Measurements from ENCODE around the gene MARCHF10.
A peak's percentile ranks its signal among the peaks of the same experiment; 100 is the strongest.
"Not testable (repeated sequence)": the region's sequence is repeated elsewhere in the genome, so short reads cannot be mapped to it uniquely, and the experiment has no call there.

MARCHF10 gene

DNA sequence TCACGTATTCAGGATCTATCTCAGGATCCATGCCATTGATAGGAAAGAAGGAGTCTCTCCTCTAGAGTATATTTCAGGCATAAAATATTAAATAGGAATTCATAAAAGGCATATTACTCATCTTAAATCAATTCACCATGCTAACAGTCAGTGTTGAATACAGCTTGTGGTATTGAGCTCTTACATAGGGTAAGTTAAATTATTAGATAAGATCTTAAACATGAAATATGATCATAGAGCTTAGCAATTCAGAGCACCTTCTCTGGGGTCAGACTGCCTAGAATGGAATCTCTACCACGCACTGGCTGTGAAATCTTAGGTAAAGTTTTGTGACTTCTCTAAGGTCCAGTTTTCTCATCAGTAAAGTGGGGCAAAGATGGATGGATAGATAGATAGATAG lies 20.7 kb downstream of the MARCHF10 start:
- DNase-seq = no peak

DNA sequence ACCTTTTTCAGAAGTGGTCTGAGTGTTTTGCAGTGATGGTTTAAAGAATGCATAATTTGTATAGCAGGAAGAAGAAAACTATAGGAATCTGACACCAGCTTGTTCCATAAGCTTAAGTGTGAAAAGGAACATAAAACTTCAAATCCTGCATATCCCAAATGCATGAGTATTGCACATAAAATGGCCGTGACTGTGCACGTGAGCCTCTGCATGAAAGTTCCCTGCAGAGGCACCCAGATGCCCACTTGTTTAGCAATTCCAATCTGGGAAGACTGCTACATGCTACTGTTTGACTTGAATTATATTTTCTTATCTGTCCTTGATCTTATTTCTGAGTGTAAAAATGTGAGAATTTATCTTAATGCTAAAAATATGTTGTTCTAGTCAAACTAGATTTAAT lies 21.5 kb downstream of the MARCHF10 start:
- DNase-seq = no peak

DNA sequence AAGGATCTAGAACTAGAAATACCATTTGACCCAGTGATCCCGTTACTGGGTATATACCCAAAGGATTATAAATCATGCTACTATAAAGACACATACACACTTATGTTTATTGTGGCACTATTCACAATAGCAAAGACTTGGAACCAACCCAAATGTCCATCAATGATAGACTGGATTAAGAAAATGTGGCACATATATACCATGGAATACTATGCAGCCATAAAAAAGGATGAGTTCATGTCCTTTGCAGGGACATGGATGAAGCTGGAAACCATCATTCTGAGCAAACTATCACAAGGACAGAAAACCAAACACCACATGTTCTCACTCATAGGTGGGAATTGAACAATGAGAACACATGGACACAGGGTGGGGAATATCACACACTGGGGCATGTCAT lies 22.1 kb downstream of the MARCHF10 start:
- DNase-seq = not testable (repeated sequence)

DNA sequence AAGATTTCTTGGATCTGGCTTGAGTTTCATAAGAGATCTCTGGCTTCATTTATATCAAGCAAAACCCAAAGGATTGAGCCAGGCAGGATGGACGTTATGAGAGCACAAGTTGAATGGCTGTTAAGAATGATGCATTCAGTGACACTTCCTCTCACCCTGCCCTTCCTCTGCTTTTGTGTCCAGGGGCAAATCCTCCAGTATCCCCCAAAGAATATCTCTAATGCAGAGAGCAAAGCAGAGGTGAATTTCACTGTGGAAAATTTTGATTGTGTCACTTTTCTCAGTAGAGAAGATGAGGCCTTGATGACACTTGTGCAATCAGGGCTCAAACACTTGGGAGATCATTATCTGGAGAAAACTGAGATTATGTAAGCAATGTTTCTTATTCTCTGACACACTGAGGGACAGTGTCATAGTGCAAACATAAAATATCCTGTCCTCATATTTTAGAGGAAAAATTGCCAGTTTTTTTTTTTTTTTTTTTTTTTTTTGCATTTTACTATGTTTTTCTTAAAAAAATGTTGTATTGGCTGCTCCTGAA lies 25.3 kb downstream of the MARCHF10 start:
- no peak for DNase-seq

DNA sequence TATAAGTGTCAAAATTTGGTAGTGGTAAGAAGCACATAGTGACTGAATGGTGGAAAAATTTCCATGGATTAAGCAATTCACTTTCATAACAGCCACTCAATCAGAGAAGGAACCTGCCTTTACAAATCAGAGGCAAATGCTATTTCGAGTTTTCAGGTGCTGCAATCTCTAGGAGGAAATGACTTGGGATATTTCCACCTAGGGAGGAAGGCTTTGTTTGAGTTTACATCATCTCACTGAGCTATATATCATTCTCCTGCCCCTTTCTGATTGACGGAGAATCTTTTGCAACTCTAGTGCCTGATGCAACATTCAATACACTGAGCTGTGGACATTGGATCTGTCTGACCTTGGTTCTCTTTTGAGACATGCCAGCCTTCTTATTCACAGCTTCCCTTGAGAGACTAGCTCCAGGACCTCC lies 26.3 kb downstream of the MARCHF10 start:
- DNase-seq = no peak

DNA sequence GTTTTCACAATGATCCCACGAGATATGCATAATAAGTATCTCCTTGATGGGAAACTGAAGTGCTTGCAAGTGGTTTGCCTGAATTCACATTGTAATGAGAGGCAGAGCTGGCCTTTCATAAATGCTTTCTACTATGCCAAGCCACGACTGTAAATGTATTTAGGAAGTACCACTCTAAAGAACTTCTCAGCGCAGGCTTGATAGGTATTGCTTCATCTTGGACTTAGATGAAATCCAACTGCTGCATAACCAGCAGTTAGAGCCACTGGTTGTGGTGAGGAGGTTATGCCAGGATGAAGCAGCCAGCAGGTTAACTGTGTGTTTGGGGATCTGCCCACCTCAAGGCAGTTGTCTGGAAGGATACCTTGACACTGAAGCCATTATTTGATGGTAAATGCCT lies 26.8 kb downstream of the MARCHF10 start:
- no peak for DNase-seq

DNA sequence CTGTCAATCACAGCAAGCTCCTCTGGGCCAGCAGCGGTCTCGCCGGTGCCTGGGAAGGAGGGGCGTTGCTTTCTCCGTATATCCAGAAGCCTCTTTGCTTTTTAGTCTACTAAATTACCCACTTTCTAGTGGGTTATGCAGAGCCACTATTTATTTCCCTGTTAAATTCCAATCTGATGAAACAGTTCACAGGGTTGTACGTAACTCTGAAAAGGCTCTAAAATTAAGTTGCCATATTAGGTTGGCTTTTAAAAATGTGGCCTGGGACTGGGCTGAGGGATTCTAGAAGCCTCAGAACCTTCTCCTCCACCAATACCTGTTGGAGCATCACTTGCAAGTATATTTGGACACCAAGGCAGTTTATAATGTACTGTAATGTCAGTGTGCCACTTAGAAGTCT lies 27.2 kb downstream of the MARCHF10 start:
- DNase-seq = no peak

DNA sequence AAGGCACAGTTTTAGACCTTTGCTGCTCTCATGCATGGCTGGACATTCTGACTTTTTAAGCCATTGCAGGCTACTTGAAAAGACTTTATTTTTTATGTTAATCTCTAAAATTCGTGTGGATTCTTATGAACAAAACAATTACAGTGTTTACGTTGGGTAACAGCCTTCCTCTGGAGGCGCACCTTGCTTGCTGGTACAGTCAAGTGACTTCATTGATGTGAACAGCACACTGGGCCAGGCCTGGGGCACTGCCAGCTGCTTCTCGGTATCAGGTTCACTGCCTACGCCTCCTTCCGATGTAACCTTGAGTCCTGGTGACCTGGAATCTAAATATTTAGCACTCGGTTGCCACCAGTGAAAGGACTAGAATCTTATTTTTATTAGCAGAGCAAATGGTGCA lies 27.8 kb downstream of the MARCHF10 start:
- DNase-seq = no peak

DNA sequence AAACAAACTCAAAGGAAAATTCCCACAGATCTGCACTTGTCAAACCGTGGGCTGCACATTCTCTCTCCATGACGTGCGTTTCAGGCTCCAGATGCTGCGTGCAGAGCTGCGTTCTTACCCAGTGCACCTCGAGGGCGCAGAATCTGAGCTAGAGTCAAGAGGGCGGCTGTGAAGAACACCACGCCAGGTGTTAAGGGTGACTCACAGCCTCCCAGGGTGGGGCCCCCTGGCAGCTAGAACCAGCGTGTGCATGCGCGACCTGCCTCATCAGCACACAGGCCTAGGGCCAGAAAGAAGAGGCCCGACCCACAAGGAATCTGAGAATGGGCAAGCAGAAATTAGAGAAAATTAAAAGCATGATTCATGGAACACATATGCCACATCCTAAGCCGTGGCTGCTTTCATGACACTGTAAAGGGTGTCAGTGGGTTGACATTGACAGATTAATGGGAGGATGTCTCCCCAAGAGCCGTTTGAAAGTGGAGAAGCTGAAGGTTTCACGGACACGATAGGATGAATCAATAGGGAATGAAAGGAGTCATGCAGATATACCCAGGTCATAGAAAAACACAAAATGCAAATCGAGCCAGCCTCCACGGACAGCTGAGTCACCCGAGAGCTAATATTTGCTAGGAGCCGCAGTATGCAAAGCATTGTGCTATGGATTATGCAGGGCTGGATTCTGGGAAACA lies 29.0 kb downstream of the MARCHF10 start:
- peak in 1 of 5 experiments; percentile 30 for DNase-seq

DNA sequence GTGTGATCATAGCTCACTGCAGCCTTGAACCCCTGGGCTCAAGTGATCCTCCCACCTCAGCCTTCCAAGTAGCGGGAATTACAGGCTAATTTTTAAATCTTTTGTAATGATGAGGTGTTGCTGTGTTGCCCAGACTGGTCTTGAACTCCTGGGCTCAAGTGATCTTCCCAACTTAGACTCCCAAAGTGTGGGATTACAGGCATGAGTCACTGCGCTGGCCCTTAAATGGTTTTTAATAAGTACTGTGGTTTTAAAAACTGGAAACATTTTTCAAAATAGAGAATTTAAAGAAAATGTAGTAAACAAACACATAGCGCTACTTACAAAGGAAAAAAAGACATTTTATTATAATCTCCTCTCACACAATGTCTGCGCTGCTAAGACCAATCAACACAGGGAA lies 32.2 kb downstream of the MARCHF10 start:
- DNase-seq = no peak

DNA sequence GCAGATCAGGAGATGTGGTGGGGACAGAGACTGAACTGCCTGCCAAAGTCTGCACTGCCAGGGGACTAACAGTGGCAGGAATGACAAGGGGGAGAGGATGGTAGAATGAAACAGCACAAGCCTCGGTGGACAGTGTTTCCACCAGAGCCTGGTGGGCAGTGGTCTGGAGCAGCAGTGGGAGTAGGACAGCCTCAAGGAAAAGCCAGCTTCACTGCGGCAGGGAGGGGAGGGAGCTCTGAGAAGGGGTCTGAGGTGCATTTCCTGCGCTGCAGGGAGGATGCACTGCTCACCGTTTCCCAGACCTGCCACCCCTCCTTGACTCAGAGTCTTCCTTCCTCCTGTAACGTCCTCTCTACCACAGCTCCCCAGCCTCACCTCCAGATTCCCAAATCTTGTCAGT lies 33.8 kb downstream of the MARCHF10 start:
- no peak for DNase-seq

DNA sequence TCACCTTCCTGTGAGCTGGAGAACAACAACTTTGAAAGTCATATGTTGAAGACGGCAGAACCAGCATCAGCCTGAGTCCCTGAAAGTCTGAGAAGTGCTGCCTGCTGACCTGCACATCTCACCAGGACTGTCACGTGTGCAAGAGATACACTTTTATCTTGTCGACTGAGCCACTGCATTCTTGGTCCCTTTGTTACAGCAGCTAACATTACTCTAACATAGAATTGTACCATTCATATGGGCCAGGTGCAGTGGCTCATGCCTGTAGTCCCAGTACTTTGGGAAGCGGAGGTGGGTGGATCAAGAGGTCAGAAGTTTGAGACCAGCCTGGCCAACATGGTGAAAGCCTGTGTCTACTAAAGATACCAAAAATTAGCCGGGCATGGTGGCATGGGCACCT lies 40.1 kb downstream of the MARCHF10 start:
- no peak for DNase-seq

DNA sequence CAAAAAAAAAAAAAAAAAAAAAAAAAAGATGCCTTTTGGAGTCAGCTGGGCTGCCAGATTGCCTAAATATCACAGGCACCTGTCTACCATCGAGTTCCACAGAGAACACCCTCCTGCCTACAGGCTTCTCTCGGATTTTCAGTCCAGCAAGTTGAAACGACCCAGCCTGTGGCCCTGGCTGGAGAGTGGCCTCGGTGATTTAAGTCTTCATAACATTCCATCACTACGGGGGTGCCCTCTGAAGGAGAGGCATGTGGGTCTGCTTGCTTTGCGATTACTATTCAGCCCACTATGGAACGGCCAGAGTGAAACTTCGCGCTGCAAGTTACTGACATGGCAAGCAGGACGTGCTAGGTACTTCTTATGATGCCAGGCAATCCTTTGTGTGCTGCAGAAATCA lies 42.8 kb downstream of the MARCHF10 start:
- no peak for DNase-seq

DNA sequence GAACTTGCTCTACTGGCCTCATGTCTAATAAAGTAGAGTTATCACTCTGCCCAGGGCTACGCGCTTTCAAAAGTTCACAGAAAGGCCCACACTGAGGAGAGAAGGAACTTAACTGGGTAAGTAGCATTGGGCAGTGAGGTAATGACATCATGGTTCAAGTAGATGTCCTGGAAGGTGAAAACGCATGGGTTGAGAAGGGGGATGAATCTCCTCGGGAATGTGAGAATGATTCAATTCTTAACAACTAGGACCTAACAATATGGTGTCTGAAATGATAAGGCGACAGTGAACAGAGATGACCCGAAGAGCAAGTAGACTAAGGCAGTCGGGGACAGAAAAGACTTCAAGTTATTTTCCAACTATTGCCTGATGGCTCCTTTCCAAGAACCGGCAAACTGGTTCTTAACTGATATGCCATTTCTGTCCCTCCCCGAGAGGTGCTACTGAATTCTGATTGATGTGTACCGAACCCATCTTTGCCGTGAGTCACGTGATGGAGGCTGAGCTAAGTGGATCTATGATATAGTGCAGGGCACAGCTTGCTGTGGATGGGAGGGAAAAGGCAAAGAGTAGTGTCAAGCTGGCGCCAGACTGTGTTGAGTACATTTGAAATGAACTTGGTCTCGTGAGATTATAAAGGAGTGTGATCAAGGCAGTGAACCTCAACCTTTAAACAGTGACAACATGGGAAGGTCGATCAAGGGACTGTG lies 44.1 kb downstream of the MARCHF10 start:
- no peak for DNase-seq

DNA sequence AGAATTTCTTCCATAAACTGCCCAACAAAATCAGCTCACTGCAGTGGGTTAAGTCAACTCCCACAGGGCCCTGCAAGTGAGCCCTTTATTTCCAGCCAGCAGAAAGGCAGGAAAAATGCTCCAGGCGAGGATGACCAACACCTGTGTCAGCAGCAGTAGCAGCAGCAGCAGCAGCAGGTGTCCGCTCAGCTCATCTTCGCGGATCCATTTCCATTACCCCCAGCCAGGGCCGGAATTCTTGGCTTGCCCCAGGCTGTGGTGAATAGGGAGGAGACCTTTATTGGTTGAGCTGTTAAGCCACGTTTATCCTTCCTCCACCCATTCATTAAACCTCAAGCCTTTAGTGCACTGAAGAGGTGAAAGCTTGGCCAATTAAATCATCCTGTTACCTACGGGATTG lies 46.2 kb downstream of the MARCHF10 start:
- DNase-seq = no peak

DNA sequence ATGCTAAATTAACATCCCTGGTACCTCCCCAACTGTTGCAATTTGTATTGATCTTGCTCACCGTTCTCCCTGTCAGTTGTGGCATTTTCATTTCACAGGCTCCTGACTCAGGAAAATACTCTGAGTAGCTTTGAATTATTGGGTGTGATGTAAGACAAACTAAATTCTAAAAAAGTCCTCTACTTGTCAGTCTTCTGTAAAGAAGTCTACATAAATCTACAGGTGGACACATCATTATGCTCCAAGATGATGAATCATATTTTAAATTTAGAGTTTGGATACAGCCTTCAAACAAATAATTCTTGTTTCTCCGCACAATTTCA lies 47.2 kb downstream of the MARCHF10 start:
- no peak for DNase-seq

DNA sequence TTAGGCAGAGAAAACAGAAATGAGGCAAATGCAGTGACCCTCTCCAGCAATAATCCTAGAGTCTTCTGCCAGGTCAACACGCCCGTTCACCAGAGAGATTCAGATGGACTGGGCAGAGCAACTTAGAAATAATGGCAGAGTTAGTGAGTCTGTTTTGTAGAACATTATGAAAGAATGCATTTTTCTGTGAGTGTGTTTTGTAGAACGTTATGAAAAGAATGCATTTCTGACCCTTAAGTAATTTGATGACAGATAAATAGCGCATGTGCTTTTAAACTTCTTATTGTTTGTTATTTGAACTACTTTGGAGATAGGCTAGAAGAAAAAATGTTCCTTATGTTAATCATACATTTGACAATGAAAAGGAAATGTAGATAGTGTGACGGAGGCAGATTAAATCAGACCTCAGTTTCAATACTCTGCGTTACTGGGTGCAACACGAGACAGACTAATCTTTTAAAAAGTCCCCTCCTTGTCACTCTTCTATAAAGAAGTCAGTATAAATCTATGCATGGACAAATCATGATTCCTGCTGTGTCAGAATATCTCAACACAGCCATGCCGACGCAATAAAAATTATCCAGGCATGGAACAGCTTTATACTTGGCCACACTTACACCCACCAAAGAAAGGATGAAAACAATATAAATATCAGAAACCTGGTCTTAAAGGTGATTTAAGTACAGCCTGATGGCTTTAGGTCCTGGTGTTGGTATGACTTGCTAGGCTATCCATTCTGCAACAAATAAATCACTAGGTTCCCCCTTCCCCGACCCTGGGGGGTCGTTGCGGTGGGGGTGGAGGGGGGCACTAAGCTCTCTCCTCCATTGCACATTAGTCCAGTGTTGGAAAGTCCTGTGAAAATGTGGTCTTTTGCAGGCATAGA lies 47.8 kb downstream of the MARCHF10 start:
- DNase-seq = no peak

DNA sequence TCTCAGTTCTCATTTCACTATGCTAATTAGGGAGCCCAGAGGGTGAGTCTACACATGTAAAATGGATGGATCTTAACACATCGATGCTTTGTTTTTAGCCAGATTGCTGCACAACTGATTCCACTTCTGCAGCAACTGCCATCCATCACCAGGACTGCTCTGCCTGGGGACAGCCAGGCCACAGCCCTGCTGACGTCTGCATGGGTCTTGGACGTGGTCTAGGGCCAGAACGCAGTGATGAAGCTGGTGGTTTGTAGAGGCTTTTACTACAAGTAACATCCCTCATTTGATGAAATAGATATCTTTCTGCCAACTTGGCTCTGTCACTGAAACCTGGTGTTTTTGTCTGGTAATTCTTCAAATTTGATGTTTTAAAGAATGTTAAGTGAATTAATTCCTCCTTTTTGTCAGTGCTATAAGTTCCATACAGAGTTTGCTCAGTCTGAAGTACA lies 50.6 kb downstream of the MARCHF10 start:
- no peak for DNase-seq

DNA sequence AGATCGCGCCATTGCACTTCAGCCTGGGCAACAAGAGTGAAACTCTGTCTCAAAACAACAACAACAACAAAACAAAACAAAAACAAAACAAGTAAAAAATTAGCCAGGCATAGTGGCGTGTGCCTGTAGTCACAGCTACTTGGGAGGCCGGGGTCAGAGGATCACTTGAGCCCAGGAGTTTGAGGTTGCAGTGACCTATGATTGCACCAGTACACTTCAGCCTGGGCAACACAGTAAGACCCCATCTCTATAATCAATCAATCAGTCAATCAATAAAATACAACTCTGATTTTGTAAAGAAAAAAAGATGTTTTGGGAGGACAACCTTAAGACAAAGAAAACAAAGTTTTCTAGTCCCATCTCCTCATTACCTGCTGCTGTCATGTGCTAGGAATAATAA lies 51.9 kb downstream of the MARCHF10 start:
- no peak for DNase-seq

DNA sequence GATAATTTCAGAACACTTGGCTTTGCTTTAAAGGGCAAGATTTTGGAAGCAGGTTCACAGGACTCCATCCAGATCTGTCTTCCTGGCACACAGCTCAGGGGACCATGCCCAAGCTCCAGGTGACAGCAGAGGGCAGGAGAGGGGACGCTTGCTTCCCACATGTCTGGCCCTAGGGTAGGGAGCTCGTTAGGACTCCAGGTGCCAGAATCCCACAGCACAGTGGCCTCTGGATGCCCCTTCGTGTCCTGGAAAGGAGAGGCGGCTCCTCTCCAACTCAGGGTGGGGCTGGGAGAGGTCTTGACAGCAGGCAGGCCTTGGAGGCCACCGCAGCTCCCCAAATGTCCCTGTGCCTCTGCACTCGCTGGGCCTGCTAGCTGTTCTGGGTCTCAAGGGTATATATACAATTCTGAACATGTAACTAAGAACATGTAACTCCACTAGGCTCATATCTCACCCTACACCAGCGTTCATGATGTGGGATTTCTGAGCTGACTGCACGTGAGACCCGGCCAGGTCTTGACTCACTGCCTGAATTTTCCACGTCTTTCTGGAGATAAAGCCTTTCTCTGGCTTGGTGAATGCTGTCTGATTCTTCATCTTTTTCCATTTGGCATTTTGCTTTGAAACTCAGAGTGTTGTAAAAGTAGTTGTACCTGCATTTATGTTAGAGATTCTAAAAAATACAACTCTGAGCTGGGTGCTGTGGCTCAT lies 52.8 kb downstream of the MARCHF10 start:
- DNase-seq = no peak

DNA sequence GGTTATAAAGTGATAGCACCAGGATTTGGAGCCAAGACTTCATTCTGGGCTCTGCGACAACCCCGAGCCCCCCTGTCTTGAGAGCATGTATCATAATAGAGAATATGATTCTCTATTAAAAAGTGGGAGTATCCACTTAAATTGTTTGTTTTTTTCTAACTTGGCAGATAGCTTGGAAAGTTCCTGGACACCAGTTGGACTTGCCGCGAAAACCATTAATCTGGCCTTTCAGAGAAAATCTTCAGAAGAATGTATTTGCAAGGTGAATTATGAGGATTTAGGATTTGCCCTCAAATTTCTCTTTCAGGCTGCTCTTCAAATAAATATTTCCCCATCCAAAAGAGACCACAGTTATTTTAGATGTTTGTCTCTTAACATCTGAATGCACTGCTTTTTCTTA lies 53.5 kb downstream of the MARCHF10 start:
- no peak for DNase-seq

DNA sequence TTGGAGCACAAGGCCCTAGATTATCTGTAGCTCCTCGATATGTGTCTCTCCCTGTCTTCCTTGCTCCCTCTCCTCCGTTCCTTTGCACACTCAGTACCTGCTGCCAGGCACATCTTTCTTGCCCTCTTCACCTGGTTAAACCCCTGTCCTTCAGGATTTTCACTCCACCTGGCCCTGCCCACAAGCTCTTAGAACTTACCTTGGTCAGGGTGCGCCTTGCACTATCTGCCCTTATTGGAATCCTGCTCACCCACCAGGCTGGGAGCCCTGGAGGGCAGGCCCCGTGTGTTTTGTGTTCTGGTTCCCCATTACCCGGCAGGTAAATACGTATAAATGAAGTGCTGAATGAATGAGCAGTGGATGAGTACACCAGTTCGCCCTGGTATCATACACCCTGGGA lies 54.6 kb downstream of the MARCHF10 start:
- DNase-seq = no peak
